GM23248 (cell line): ENCODE data around the gene DGKA.

Experiments
- EZH2 ChIP-seq: fragments of 200-600 bp; sonication (generic); IDR thresholded peaks from 2 replicates; pipeline ENCODE4 v1.6.1; 2018; ENCODE audit warnings: antibody characterized with exemption, mild to moderate bottlenecking; ENCODE audit not compliant: insufficient read depth, poor library complexity, severe bottlenecking
- EZH2phosphoT487 ChIP-seq: fragments of 200-600 bp; sonication (generic); IDR thresholded peaks from 2 replicates; pipeline ENCODE4 v1.6.1; 2018; ENCODE audit warnings: antibody characterized with exemption, moderate library complexity, mild to moderate bottlenecking, low read depth; ENCODE audit not compliant: insufficient read depth

- TF ChIP-seq EZH2 (no peak), EZH2phosphoT487 (no peak)
These were observed 37.2 kb upstream of the DGKA start for GRCh38 chr12:55893723-55894122.
